K562 (cell line): Measurements from ENCODE around the gene SLC25A15. TPM values are rescaled to one million over a fixed set of nuclear protein-coding genes. Genes with fewer than 3 reads are reported as not detected.

Experiments
- AFF4 ChIP-seq: sonication (generic); formaldehyde crosslinking; IDR thresholded peaks from 2 replicates; pipeline ENCODE4 v1.8.0; 2023; ENCODE audit warnings: mild to moderate bottlenecking, missing genetic modification reagents
- ARID1B ChIP-seq: fragments of 450-650 bp; IDR thresholded peaks from 2 replicates; pipeline ENCODE4 v1.6.1; 2016; ENCODE audit warnings: antibody characterized with exemption, mild to moderate bottlenecking, inconsistent platforms
- CAMTA2 ChIP-seq: fragments of 250-450 bp; sonication (Bioruptor Pico); conservative IDR thresholded peaks from 2 replicates; pipeline ENCODE4 v1.5.1; 2022
- CREB1 ChIP-seq, 2 experiments: sonication (generic) in 1 of 2; formaldehyde crosslinking in 1 of 2; IDR thresholded peaks; 2 replicates each; pipeline versions ENCODE4 v1.6.1 to v1.8.0; 2012 to 2022; ENCODE audit warnings: inconsistent platforms in 1 of 2, mild to moderate bottlenecking in 1 of 2, missing genetic modification reagents in 1 of 2, moderate library complexity in 1 of 2
- CXXC5 ChIP-seq: fragments of 250-450 bp; sonication (Bioruptor Pico); IDR thresholded peaks from 2 replicates; pipeline ENCODE4 v1.8.0; 2022; ENCODE audit warnings: inconsistent platforms, mild to moderate bottlenecking, moderate library complexity
- ELF2 ChIP-seq: fragments of 250-450 bp; sonication (Bioruptor Pico); IDR thresholded peaks from 2 replicates; pipeline ENCODE4 v1.5.0; 2021; ENCODE audit warnings: mild to moderate bottlenecking
- GTF2F1 ChIP-seq: IDR thresholded peaks from 2 replicates; pipeline ENCODE4 v1.6.1; 2011; ENCODE audit warnings: low read depth, low read length, improper control_type of control experiment
- ID3 ChIP-seq, 2 experiments: fragments of 250-450 bp in 1 of 2; fragments of 450-650 bp in 1 of 2; sonication (Bioruptor Pico) in 1 of 2; IDR thresholded peaks; 2 replicates each; pipeline versions ENCODE4 v1.6.1 to v1.8.0; 2016 to 2021; ENCODE audit warnings: mild to moderate bottlenecking in 2 of 2, moderate library complexity in 2 of 2, missing compliant biosample characterization in 1 of 2, missing genetic modification characterization in 1 of 2
- KDM1A ChIP-seq, 2 experiments: fragments of 450-650 bp; IDR thresholded peaks; 2 replicates each; pipeline ENCODE4 v1.6.1; 2016; ENCODE audit warnings: mild to moderate bottlenecking in 2 of 2
- NR2C2 ChIP-seq, 2 experiments: fragments of 200-800 bp in 1 of 2; sonication (Bioruptor generic) in 1 of 2; sonication (generic) in 1 of 2; formaldehyde crosslinking in 1 of 2; IDR thresholded peaks; 2 replicates each; pipeline versions ENCODE4 v1.6.1 to v1.8.0; 2016 to 2022; ENCODE audit warnings: mild to moderate bottlenecking in 1 of 2, missing compliant biosample characterization in 1 of 2, missing genetic modification characterization in 1 of 2, missing genetic modification reagents in 1 of 2
- RBBP5 ChIP-seq: fragments of 200-600 bp; sonication (generic); IDR thresholded peaks from 2 replicates; pipeline ENCODE4 v1.6.1; 2012; ENCODE audit warnings: borderline replicate concordance, mild to moderate bottlenecking, low read length, control low read depth, inconsistent platforms; ENCODE audit not compliant: insufficient read depth, poor library complexity, severe bottlenecking
- SMARCA5 ChIP-seq: fragments of 450-650 bp; IDR thresholded peaks from 2 replicates; pipeline ENCODE4 v1.6.1; 2016
- TAF7 ChIP-seq: fragments of 450-650 bp; IDR thresholded peaks from 2 replicates; pipeline ENCODE4 v1.6.1; 2016; ENCODE audit warnings: missing genetic modification characterization, missing compliant biosample characterization
- ZFPM2 ChIP-seq: fragments of 250-450 bp; sonication (Bioruptor Pico); IDR thresholded peaks from 2 replicates; pipeline ENCODE4 v1.5.1; 2022; ENCODE audit warnings: mild to moderate bottlenecking
- ZNF134 ChIP-seq: fragments of 250-450 bp; sonication (Bioruptor Pico); conservative IDR thresholded peaks from 2 replicates; pipeline ENCODE4 v1.4.0; 2020
- ZNF589 ChIP-seq: fragments of 200-800 bp; sonication (Bioruptor generic); IDR thresholded peaks from 2 replicates; pipeline ENCODE4 v1.6.1; 2016; ENCODE audit warnings: low read depth, missing genetic modification characterization, missing compliant biosample characterization
- ZNF639 ChIP-seq, 2 experiments: fragments of 200-800 bp in 1 of 2; sonication (Bioruptor generic) in 1 of 2; sonication (generic) in 1 of 2; formaldehyde crosslinking in 1 of 2; IDR thresholded peaks in 1 of 2; conservative IDR thresholded peaks in 1 of 2; 2 replicates each; pipeline versions ENCODE4 v1.5.0 to v1.6.1; 2016 to 2020; ENCODE audit warnings: missing compliant biosample characterization in 1 of 2, missing genetic modification characterization in 1 of 2, missing genetic modification reagents in 1 of 2
- ZNF764 ChIP-seq: fragments of 250-450 bp; sonication (Bioruptor Pico); IDR thresholded peaks from 2 replicates; pipeline ENCODE4 v1.4.0; 2020; ENCODE audit warnings: low read depth, mild to moderate bottlenecking, moderate library complexity
- polyA plus RNA-seq, 8 experiments: library from polyadenylated mRNA; depleted of rRNA in 4 of 8; stranded (reverse) in 5 of 8; unstranded in 3 of 8; fragments of >200 nt; fragmentation: Nextera tagmentation in 2 of 8; fragmentation: Illumina TruSeq in 1 of 8; extraction: Ambion mirVana in 2 of 8; extraction: Trizol in 1 of 8; gene quantifications; 2 replicates each; pipeline versions ENCODE4 v1.2.1 to v1.2.3, GENCODE V29; 2011 to 2014; ENCODE audit warnings: inconsistent platforms in 1 of 8, missing spikeins in 1 of 8
- total RNA-seq, 7 experiments: library from RNA; depleted of rRNA in 6 of 7; stranded (reverse); fragments of >200 nt in 6 of 7; fragmentation: Illumina TruSeq in 2 of 7; extraction: Trizol in 2 of 7; gene quantifications; 2 replicates each; pipeline versions ENCODE4 v1.2.1 to v1.2.3, GENCODE V29; 2011 to 2021; ENCODE audit warnings: low replicate concordance in 1 of 7
- TF ChIP-seq, protein P1 (sequence below): conservative IDR thresholded peaks from 2 replicates; pipeline ENCODE4 v1.6.1; 2011; ENCODE audit warnings: low read depth, mild to moderate bottlenecking, low read length; ENCODE audit not compliant: control insufficient read depth

SLC25A15 gene
- total and polyA plus RNA-seq, 9 of the 15 experiments (the other 6 are each of a cell fraction or from before 2014, with no cell fraction given), result 3.5 to 30.5 (median 20.3) TPM

- TF ChIP-seq ID3 (CRISPR knock-in tag; IDR thresholded peaks at IDR 0.05) (no peak), ID3 (tag; IDR thresholded peaks at IDR 0.05) (no peak), KDM1A (IDR thresholded peaks at IDR 0.05) (no peak), ZNF134 (CRISPR knock-in tag) (no peak), TAF7 (no peak), CXXC5 (peak; percentile 76), ARID1B (no peak), ELF2 (CRISPR knock-in tag) (0 out of 2 replicates have a peak, but pooled peaks have one; percentile 26), ZNF589 (CRISPR knock-in tag) (no peak), ZFPM2 (no peak), NR2C2 (CRISPR knock-in tag; IDR thresholded peaks at IDR 0.05) (no peak), NR2C2 (tag; IDR thresholded peaks at IDR 0.05) (peak; percentile 77), AFF4 (CRISPR knock-in tag) (no peak), CAMTA2 (CRISPR knock-in tag) (peak; percentile 50; the same call in 1 of the 2 replicates), SMARCA5 (no peak), ZNF639 (CRISPR knock-in tag; conservative IDR thresholded peaks at IDR 0.05 in 1 of 2, IDR thresholded peaks at IDR 0.05 in 1 of 2) (peak in 1 of 2 experiments; percentile 92; a peak in 2 of 4 replicates), ZNF764 (CRISPR knock-in tag) (no peak), RBBP5 (peak; percentile 75), GTF2F1 (no peak), CREB1 (IDR thresholded peaks at IDR 0.05) (no peak), CREB1 (CRISPR knock-in tag; IDR thresholded peaks at IDR 0.05) (no peak)
- TF ChIP-seq, protein P1, sequence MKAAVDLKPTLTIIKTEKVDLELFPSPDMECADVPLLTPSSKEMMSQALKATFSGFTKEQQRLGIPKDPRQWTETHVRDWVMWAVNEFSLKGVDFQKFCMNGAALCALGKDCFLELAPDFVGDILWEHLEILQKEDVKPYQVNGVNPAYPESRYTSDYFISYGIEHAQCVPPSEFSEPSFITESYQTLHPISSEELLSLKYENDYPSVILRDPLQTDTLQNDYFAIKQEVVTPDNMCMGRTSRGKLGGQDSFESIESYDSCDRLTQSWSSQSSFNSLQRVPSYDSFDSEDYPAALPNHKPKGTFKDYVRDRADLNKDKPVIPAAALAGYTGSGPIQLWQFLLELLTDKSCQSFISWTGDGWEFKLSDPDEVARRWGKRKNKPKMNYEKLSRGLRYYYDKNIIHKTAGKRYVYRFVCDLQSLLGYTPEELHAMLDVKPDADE, result no peak
These were observed at the start of gene SLC25A15 (continued) for GRCh38 chr13:40789275-40790153.
